HEK293T (cell line): ENCODE results near the gene CIZ1.

Experiments used
- CTBP1 ChIP-seq: fragments of 450-650 bp; IDR thresholded peaks from 2 replicates; pipeline ENCODE4 v1.6.1; 2016; ENCODE audit warnings: borderline replicate concordance
- ELF4 ChIP-seq: fragments of 450-650 bp; IDR thresholded peaks from 2 replicates; pipeline ENCODE4 v1.6.1; 2017; ENCODE audit warnings: antibody characterized with exemption
- FOXA1 ChIP-seq: fragments of 450-650 bp; IDR thresholded peaks from 2 replicates; pipeline ENCODE4 v1.6.1; 2016; ENCODE audit warnings: mild to moderate bottlenecking
- FOXK2 ChIP-seq: fragments of 450-650 bp; IDR thresholded peaks from 2 replicates; pipeline ENCODE4 v1.6.1; 2016; ENCODE audit warnings: mild to moderate bottlenecking
- FOXM1 ChIP-seq: fragments of 450-650 bp; IDR thresholded peaks from 2 replicates; pipeline ENCODE4 v1.6.1; 2017; ENCODE audit warnings: mild to moderate bottlenecking, borderline replicate concordance
- HDGF ChIP-seq: fragments of 450-650 bp; IDR thresholded peaks from 2 replicates; pipeline ENCODE4 v1.6.1; 2017; ENCODE audit warnings: antibody characterized with exemption, borderline replicate concordance
- L3MBTL2 ChIP-seq: fragments of 450-650 bp; conservative IDR thresholded peaks from 2 replicates; pipeline ENCODE4 v1.6.1; 2016; ENCODE audit warnings: mild to moderate bottlenecking
- SP1 ChIP-seq: fragments of 450-650 bp; IDR thresholded peaks from 2 replicates; pipeline ENCODE4 v1.6.1; 2017
- SUZ12 ChIP-seq: fragments of 450-650 bp; IDR thresholded peaks from 2 replicates; pipeline ENCODE4 v1.6.1; 2016; ENCODE audit warnings: mild to moderate bottlenecking
- TARDBP ChIP-seq: fragments of 450-650 bp; IDR thresholded peaks from 2 replicates; pipeline ENCODE4 v1.6.1; 2016
- ZNF384 ChIP-seq: fragments of 450-650 bp; IDR thresholded peaks from 2 replicates; pipeline ENCODE4 v1.6.1; 2016
- TF ChIP-seq, protein P1 (sequence below): fragments of 450-650 bp; IDR thresholded peaks from 2 replicates; pipeline ENCODE4 v1.6.1; 2016

DNA sequence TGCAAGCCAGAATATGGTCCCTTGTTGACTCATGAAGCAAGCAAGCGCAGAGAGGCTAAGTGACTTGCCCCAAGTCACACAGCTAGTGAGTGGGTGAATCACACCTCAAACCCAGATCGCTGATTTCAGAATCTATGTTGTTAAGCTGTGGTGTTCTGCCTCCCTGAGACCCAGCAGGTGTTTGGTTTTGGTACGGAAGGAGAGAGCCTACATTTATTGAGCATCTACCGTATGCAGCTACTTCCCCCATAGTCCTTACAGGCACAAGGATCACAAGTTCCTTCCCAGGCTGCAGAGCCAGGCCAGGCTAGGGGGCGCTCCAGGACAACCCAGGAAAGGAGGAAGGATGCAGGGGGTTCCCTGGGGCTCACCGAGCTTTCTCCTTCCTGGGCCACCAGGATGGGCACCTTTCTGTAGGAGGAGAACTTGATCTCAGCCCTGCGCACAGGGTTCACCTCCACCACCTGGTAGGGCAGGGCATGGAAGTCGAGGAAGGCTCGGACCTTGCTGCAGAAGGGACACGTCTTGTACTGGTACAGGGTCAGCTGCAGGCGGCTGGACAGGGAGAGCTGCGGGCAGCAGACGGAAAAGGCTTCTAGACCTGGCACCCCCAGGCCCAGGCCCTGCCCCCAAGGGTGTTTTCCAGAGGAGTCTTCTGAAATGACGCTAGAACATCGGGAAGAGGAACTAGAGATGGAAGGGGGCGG is 66.3 kb downstream of the CIZ1 start:
- TF ChIP-seq FOXM1 (no peak), SP1 (no peak), TARDBP (no peak), FOXK2 (no peak), ELF4 (no peak), L3MBTL2 (no peak), CTBP1 (no peak), SUZ12 (no peak), ZNF384 (no peak), FOXA1 (no peak), HDGF (no peak)
- TF ChIP-seq, protein P1, sequence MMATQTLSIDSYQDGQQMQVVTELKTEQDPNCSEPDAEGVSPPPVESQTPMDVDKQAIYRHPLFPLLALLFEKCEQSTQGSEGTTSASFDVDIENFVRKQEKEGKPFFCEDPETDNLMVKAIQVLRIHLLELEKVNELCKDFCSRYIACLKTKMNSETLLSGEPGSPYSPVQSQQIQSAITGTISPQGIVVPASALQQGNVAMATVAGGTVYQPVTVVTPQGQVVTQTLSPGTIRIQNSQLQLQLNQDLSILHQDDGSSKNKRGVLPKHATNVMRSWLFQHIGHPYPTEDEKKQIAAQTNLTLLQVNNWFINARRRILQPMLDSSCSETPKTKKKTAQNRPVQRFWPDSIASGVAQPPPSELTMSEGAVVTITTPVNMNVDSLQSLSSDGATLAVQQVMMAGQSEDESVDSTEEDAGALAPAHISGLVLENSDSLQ = no peak
